Activated T-helper 2 cell treated with anti-CD3 and anti-CD28 coated beads, Interferon-gamma antibody, Interleukin-2, Interleukin-4, amounts not matched to agents 10 μg/mL and 5 μg/mL and 100 μg/mL, durations not matched to agents 14 hours and 24 hours and 36 hours (primary cell): ENCODE measurements around the gene SLC25A30. TPM values are rescaled to one million over a fixed set of nuclear protein-coding genes. Genes with fewer than 3 reads are reported as not detected.
A peak's percentile ranks its signal among the peaks of the same experiment; 100 is the strongest.

Experiments
- DNase-seq: peaks from one replicate; pipeline ENCODE4 v3.0.0; 2021; ENCODE audit warnings: low spot score
- H3K27ac Mint-ChIP-seq: one replicate; pipeline ENCODE4 v1.8.0; 2021; ENCODE audit warnings: mixed read lengths
- H3K27me3 Mint-ChIP-seq: one replicate; pipeline ENCODE4 v1.8.0; 2021; ENCODE audit warnings: low read depth, mixed read lengths
- H3K36me3 Mint-ChIP-seq: one replicate; pipeline ENCODE4 v1.8.0; 2021; ENCODE audit warnings: low read depth, mixed read lengths
- H3K4me1 Mint-ChIP-seq: one replicate; pipeline ENCODE4 v1.8.0; 2021; ENCODE audit warnings: low read depth, mixed read lengths
- H3K4me3 Mint-ChIP-seq: one replicate; pipeline ENCODE4 v1.8.0; 2021; ENCODE audit warnings: low read depth, mild to moderate bottlenecking, moderate library complexity, mixed read lengths
- H3K9me3 Mint-ChIP-seq: one replicate; pipeline ENCODE4 v1.8.0; 2021; ENCODE audit warnings: mixed read lengths
- intact Hi-C: fragments of 100-400 bp; cut with micrococcal nuclease; formaldehyde crosslinking; loops from one replicate; pipeline ENCODE4 v1.15.1; 2023
- total RNA-seq: library from RNA; stranded (reverse); gene quantifications from 2 replicates; pipeline ENCODE4 v1.2.3, GENCODE V29; 2022

SLC25A30 gene
- total RNA-seq = 12.2 and 13.6 TPM in 2 replicates

GRCh38 chr13:45417790-45418534 lies at the start of gene SLC25A30:
Gene SLC25A30, minus strand, starts transcription at chr13:45418373. Its CDS starts 6,948 bp downstream, at chr13:45411425.
- peak within 1 kb of the TSS; percentile 87 for H3K27ac Mint-ChIP-seq
- H3K36me3 Mint-ChIP-seq = no peaks in the 10 kb centered on the region
- no peaks in the 10 kb centered on the region for H3K27me3 Mint-ChIP-seq
- DNase-seq = peak; percentile 82
- H3K4me3 Mint-ChIP-seq = peak within 1 kb of the TSS; percentile 88
- no peaks in the 10 kb centered on the region for H3K9me3 Mint-ChIP-seq
- intact Hi-C loops = loop anchor here (1.0 kb wide), 4 partner anchors 22 to 77 kb away; partner anchors contain the start of genes COG3 and TPT1
- H3K4me1 Mint-ChIP-seq = peaks cover 12% of the 10 kb centered on the region

GRCh38 chr13:45466359-45466758 lies 48.2 kb upstream of the SLC25A30 start:
- intact Hi-C loops = loop anchor here (10.0 kb wide), 1 partner anchor 552 kb away; no protein-coding TSS in a partner anchor
- H3K4me3 Mint-ChIP-seq = peak overlapping the region; percentile 91
- H3K4me1 Mint-ChIP-seq = peaks cover 32% of the 10 kb centered on the region
- H3K36me3 Mint-ChIP-seq = peaks cover 33% of the 10 kb centered on the region
- peaks cover 3% of the 10 kb centered on the region for H3K27me3 Mint-ChIP-seq
- H3K9me3 Mint-ChIP-seq = no peaks in the 10 kb centered on the region
- DNase-seq = no peak
- no peak overlapping the region for H3K27ac Mint-ChIP-seq

GRCh38 chr13:45464687-45465453 lies 46.7 kb upstream of the SLC25A30 start, which contains the start of gene COG3:
Gene COG3, plus strand, starts transcription at chr13:45464939. Its CDS starts 98 bp downstream, at chr13:45465037.
- Mint-ChIP-seq H3K9me3 (peaks cover 2% of the 10 kb centered on the region), H3K4me1 (peaks cover 28% of the 10 kb centered on the region), H3K4me3 (peak within 1 kb of the TSS; percentile 91), H3K27me3 (peaks cover 3% of the 10 kb centered on the region), H3K27ac (peak within 1 kb of the TSS; percentile 83), H3K36me3 (peaks cover 27% of the 10 kb centered on the region)
- DNase-seq = peak; percentile 94
- intact Hi-C loops = loop anchor here (1.0 to 10.0 kb wide), 5 partner anchors 47 to 550 kb away; partner anchors contain the start of genes SLC25A30 and TPT1

- no peak for DNase-seq
These were observed 46.0 kb upstream of the SLC25A30 start for GRCh38 chr13:45464141-45464686.

GRCh38 chr13:45456196-45456972 lies 38.2 kb upstream of the SLC25A30 start:
- intact Hi-C loops = no loop called here
- Mint-ChIP-seq H3K27ac (no peak overlapping the region), H3K9me3 (peaks cover 45% of the 10 kb centered on the region), H3K4me1 (no peaks in the 10 kb centered on the region), H3K27me3 (peaks cover under 1% of the 10 kb centered on the region), H3K4me3 (no peak overlapping the region), H3K36me3 (no peaks in the 10 kb centered on the region)
- no peak for DNase-seq

More at GRCh38 chr13:45464141-45464686, 46.0 kb upstream of the SLC25A30 start:
- peaks cover 8% of the 10 kb centered on the region for H3K9me3 Mint-ChIP-seq
- H3K4me3 Mint-ChIP-seq = peak overlapping the region; percentile 91
- H3K4me1 Mint-ChIP-seq = peaks cover 28% of the 10 kb centered on the region
- peaks cover 3% of the 10 kb centered on the region for H3K27me3 Mint-ChIP-seq
- intact Hi-C loops = loop anchor here (1.0 to 10.0 kb wide), 5 partner anchors 46 to 549 kb away; partner anchors contain the start of genes SLC25A30 and TPT1
- peak overlapping the region; percentile 83 for H3K27ac Mint-ChIP-seq
- H3K36me3 Mint-ChIP-seq = peaks cover 21% of the 10 kb centered on the region

- no peak overlapping the region for H3K27ac Mint-ChIP-seq
- H3K36me3 Mint-ChIP-seq = no peaks in the 10 kb centered on the region
- no peak overlapping the region for H3K4me3 Mint-ChIP-seq
- H3K9me3 Mint-ChIP-seq = peaks cover 37% of the 10 kb centered on the region
- peaks cover 3% of the 10 kb centered on the region for H3K27me3 Mint-ChIP-seq
- no peaks in the 10 kb centered on the region for H3K4me1 Mint-ChIP-seq
- intact Hi-C loops = no loop called here
- no peak for DNase-seq
These were observed 36.0 kb upstream of the SLC25A30 start for GRCh38 chr13:45454204-45454603.

- no peak for DNase-seq
- intact Hi-C loops = no loop called here
- no peaks in the 10 kb centered on the region for H3K4me1 Mint-ChIP-seq
- peaks cover 13% of the 10 kb centered on the region for H3K27me3 Mint-ChIP-seq
- no peaks in the 10 kb centered on the region for H3K36me3 Mint-ChIP-seq
- H3K4me3 Mint-ChIP-seq = no peak overlapping the region
- peaks cover 11% of the 10 kb centered on the region for H3K9me3 Mint-ChIP-seq
- H3K27ac Mint-ChIP-seq = no peak overlapping the region
These were observed 33.1 kb upstream of the SLC25A30 start for GRCh38 chr13:45451282-45451681.

- Mint-ChIP-seq H3K4me3 (no peak overlapping the region), H3K27me3 (peaks cover 25% of the 10 kb centered on the region), H3K9me3 (no peaks in the 10 kb centered on the region), H3K4me1 (no peaks in the 10 kb centered on the region), H3K36me3 (no peaks in the 10 kb centered on the region), H3K27ac (no peak overlapping the region)
- intact Hi-C loops = no loop called here
- DNase-seq = no peak
These were observed 30.9 kb upstream of the SLC25A30 start for GRCh38 chr13:45448965-45449559.

- intact Hi-C loops = no loop called here
- DNase-seq = no peak
- Mint-ChIP-seq H3K9me3 (no peaks in the 10 kb centered on the region), H3K4me1 (peaks cover under 1% of the 10 kb centered on the region), H3K36me3 (no peaks in the 10 kb centered on the region), H3K27ac (no peak overlapping the region), H3K4me3 (no peak overlapping the region), H3K27me3 (peaks cover 29% of the 10 kb centered on the region)
These were observed 29.0 kb upstream of the SLC25A30 start for GRCh38 chr13:45447050-45447661.

- intact Hi-C loops = no loop called here
- Mint-ChIP-seq H3K4me3 (no peak overlapping the region), H3K27ac (no peak overlapping the region), H3K9me3 (no peaks in the 10 kb centered on the region), H3K27me3 (peaks cover 32% of the 10 kb centered on the region), H3K36me3 (no peaks in the 10 kb centered on the region), H3K4me1 (peaks cover 8% of the 10 kb centered on the region)
- DNase-seq = no peak
These were observed 28.0 kb upstream of the SLC25A30 start for GRCh38 chr13:45446181-45446580.

GRCh38 chr13:45445053-45445452 lies 26.9 kb upstream of the SLC25A30 start:
- peaks cover 8% of the 10 kb centered on the region for H3K4me1 Mint-ChIP-seq
- no peak for DNase-seq
- no peaks in the 10 kb centered on the region for H3K9me3 Mint-ChIP-seq
- intact Hi-C loops = no loop called here
- H3K27ac Mint-ChIP-seq = no peak overlapping the region
- H3K36me3 Mint-ChIP-seq = no peaks in the 10 kb centered on the region
- no peak overlapping the region for H3K4me3 Mint-ChIP-seq
- H3K27me3 Mint-ChIP-seq = peaks cover 30% of the 10 kb centered on the region
